ENCODE results near the gene FUCA1.
"Not testable (repeated sequence)": the region's sequence is repeated elsewhere in the genome, so short reads cannot be mapped to it uniquely, and the experiment has no call there.

FUCA1 gene

DNA sequence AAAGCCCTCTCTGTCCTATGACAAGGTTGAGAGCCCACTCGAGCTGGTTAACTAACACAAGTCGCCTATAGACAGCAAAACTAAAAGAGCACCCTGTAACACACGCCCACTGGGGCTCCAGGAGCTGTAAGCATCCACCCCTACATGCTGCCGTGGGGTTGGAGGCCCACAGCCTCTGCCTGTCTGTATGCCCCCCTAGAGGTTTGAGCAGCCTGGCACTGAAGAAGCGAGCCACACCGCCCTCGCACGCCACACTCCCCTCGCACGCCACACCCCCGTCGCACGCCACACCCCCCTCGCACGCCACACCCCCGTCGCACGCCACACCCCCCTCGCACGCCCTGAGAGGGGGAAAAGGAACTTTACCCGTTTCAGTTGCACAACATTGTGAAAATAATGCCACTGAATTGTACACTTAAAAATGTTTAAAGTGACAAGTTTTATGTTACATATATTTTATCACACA lies 29.7 kb downstream of the FUCA1 start:
- peak overlapping the region; percentile 71 for H3K4me3 ChIP-seq (ENCODE audit: low read length)
- H4K20me1 ChIP-seq (ENCODE audit: insufficient read depth, low read length), result no peaks in the 10 kb centered on the region
- peaks cover 15% of the 10 kb centered on the region for H3K4me1 ChIP-seq (ENCODE audit: low read length)
- TF ChIP-seq, protein P1, sequence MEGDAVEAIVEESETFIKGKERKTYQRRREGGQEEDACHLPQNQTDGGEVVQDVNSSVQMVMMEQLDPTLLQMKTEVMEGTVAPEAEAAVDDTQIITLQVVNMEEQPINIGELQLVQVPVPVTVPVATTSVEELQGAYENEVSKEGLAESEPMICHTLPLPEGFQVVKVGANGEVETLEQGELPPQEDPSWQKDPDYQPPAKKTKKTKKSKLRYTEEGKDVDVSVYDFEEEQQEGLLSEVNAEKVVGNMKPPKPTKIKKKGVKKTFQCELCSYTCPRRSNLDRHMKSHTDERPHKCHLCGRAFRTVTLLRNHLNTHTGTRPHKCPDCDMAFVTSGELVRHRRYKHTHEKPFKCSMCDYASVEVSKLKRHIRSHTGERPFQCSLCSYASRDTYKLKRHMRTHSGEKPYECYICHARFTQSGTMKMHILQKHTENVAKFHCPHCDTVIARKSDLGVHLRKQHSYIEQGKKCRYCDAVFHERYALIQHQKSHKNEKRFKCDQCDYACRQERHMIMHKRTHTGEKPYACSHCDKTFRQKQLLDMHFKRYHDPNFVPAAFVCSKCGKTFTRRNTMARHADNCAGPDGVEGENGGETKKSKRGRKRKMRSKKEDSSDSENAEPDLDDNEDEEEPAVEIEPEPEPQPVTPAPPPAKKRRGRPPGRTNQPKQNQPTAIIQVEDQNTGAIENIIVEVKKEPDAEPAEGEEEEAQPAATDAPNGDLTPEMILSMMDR (IDR thresholded peaks at IDR 0.05; ENCODE audit: low read depth, low read length), result no peak
- TF ChIP-seq EZH2phosphoT487 (IDR thresholded peaks at IDR 0.05; ENCODE audit: low read depth), result no peak
- H3K9ac ChIP-seq (ENCODE audit: low read length), result peak overlapping the region; percentile 46
- peak overlapping the region; percentile 66 for H2AFZ ChIP-seq (ENCODE audit: low read depth, low read length)
- no peaks in the 10 kb centered on the region for H3K79me2 ChIP-seq (ENCODE audit: low read length)
- no peaks in the 10 kb centered on the region for H3K36me3 ChIP-seq (replicated peaks; ENCODE audit: low read depth, low read length)
- H3K27me3 ChIP-seq (ENCODE audit: low read depth, low read length), result no peaks in the 10 kb centered on the region
- H3K27ac ChIP-seq (ENCODE audit: low read length), result no peak overlapping the region
- no peaks in the 10 kb centered on the region for H3K9me3 ChIP-seq (ENCODE audit: insufficient read depth, low read length)
- peak overlapping the region; percentile 89 for H3K4me2 ChIP-seq (ENCODE audit: low read length)

- TF ChIP-seq, protein P1 (IDR thresholded peaks at IDR 0.05; ENCODE audit: low read depth, low read length), result no peak
- TF ChIP-seq EZH2phosphoT487 (IDR thresholded peaks at IDR 0.05; ENCODE audit: low read depth), result no peak
- H3K9ac ChIP-seq (ENCODE audit: low read length), result peak overlapping the region; percentile 30; the same call in 1 of the 2 replicates
Measured at GRCh38 chr1:23837908-23838307, 30.2 kb downstream of the FUCA1 start.

GRCh38 chr1:23836037-23836436 lies 32.1 kb downstream of the FUCA1 start:
- H3K4me2 ChIP-seq (ENCODE audit: low read length), result no peak overlapping the region; the same call in 1 of the 2 replicates
- H3K9ac ChIP-seq (ENCODE audit: low read length), result no peak overlapping the region
- H3K27me3 ChIP-seq (ENCODE audit: low read depth, low read length), result no peaks in the 10 kb centered on the region
- no peak overlapping the region for H2AFZ ChIP-seq (ENCODE audit: low read depth, low read length)
- H3K79me2 ChIP-seq (ENCODE audit: low read length), result no peaks in the 10 kb centered on the region
- peaks cover 15% of the 10 kb centered on the region for H3K4me1 ChIP-seq (ENCODE audit: low read length)
- no peak overlapping the region for H3K27ac ChIP-seq (ENCODE audit: low read length)
- no peak overlapping the region for H3K4me3 ChIP-seq (ENCODE audit: low read length)
- H3K36me3 ChIP-seq (replicated peaks; ENCODE audit: low read depth, low read length), result no peaks in the 10 kb centered on the region
- TF ChIP-seq, protein P1 (IDR thresholded peaks at IDR 0.05; ENCODE audit: low read depth, low read length), result no peak
- no peak for TF ChIP-seq EZH2phosphoT487 (IDR thresholded peaks at IDR 0.05; ENCODE audit: low read depth)
- no peaks in the 10 kb centered on the region for H4K20me1 ChIP-seq (ENCODE audit: insufficient read depth, low read length)
- H3K9me3 ChIP-seq (ENCODE audit: insufficient read depth, low read length), result no peaks in the 10 kb centered on the region

More at GRCh38 chr1:23837908-23838307, 30.2 kb downstream of the FUCA1 start:
- no peaks in the 10 kb centered on the region for H3K27me3 ChIP-seq (ENCODE audit: low read depth, low read length)
- H2AFZ ChIP-seq (ENCODE audit: low read depth, low read length), result peak overlapping the region; percentile 66
- peaks cover 15% of the 10 kb centered on the region for H3K4me1 ChIP-seq (ENCODE audit: low read length)
- no peaks in the 10 kb centered on the region for H3K9me3 ChIP-seq (ENCODE audit: insufficient read depth, low read length)
- H3K4me2 ChIP-seq (ENCODE audit: low read length), result peak overlapping the region; percentile 89
- H4K20me1 ChIP-seq (ENCODE audit: insufficient read depth, low read length), result no peaks in the 10 kb centered on the region
- no peak overlapping the region for H3K27ac ChIP-seq (ENCODE audit: low read length)
- no peaks in the 10 kb centered on the region for H3K79me2 ChIP-seq (ENCODE audit: low read length)
- peak overlapping the region; percentile 71 for H3K4me3 ChIP-seq (ENCODE audit: low read length)
- no peaks in the 10 kb centered on the region for H3K36me3 ChIP-seq (replicated peaks; ENCODE audit: low read depth, low read length)

DNA sequence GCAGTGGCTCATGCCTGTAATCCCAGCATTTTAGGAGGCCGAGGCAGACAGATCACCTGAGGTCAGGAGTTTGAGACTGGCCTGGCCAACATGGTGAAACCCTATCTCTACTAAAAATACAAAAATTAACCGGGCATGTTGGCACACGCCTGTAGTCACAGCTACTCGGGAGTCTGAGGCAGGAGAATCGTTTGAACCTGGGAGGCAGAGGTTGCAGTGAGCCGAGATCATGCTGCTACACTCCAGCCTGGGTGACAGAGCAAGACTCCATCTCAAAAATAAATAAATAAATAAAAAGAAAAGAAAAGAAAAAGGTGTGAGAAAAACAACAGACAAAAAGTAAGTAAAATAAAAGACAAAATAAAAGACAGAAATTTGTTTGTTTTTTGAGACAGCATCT lies 33.9 kb downstream of the FUCA1 start:
- H3K79me2 ChIP-seq (ENCODE audit: low read length); H3K27ac ChIP-seq (ENCODE audit: low read length); H3K4me2 ChIP-seq (ENCODE audit: low read length); H3K4me3 ChIP-seq (ENCODE audit: low read length); H2AFZ ChIP-seq (ENCODE audit: low read depth, low read length); H3K36me3 ChIP-seq (replicated peaks; ENCODE audit: low read depth, low read length); H4K20me1 ChIP-seq (ENCODE audit: insufficient read depth, low read length); H3K27me3 ChIP-seq (ENCODE audit: low read depth, low read length); H3K9ac ChIP-seq (ENCODE audit: low read length); H3K9me3 ChIP-seq (ENCODE audit: insufficient read depth, low read length): not testable (repeated sequence)
- peaks cover 15% of the 10 kb centered on the region for H3K4me1 ChIP-seq (ENCODE audit: low read length)
